ENCODE data around the gene CCDC91. TPM values are rescaled to one million over a fixed set of nuclear protein-coding genes. Genes with fewer than 3 reads are reported as not detected.

Gene CCDC91
- total RNA-seq, 1 donor from 2014 or later = 12.3 TPM

- Mint-ChIP-seq H3K4me1 (ENCODE audit: unreplicated experiment) (peaks cover 3% of the 10 kb centered on the region), H3K4me3 (ENCODE audit: unreplicated experiment) (no peak overlapping the region), H3K36me3 (ENCODE audit: low read depth, unreplicated experiment) (no peaks in the 10 kb centered on the region), H3K27ac (ENCODE audit: unreplicated experiment) (no peak overlapping the region), H3K27me3 (ENCODE audit: unreplicated experiment) (no peaks in the 10 kb centered on the region), H3K9me3 (ENCODE audit: unreplicated experiment) (no peaks in the 10 kb centered on the region)
- no peak for DNase-seq (ENCODE audit: low spot score)
- TF ChIP-seq CTCF (IDR thresholded peaks at IDR 0.05; ENCODE audit: unreplicated experiment) = no peak
Measured at GRCh38 chr12:28218875-28219274, 28.6 kb downstream of the CCDC91 start.

- no peak for TF ChIP-seq CTCF (IDR thresholded peaks at IDR 0.05; ENCODE audit: unreplicated experiment)
- Mint-ChIP-seq H3K4me3 (ENCODE audit: unreplicated experiment) (no peak overlapping the region), H3K36me3 (ENCODE audit: low read depth, unreplicated experiment) (no peaks in the 10 kb centered on the region), H3K27me3 (ENCODE audit: unreplicated experiment) (no peaks in the 10 kb centered on the region), H3K4me1 (ENCODE audit: unreplicated experiment) (peaks cover 3% of the 10 kb centered on the region), H3K9me3 (ENCODE audit: unreplicated experiment) (no peaks in the 10 kb centered on the region), H3K27ac (ENCODE audit: unreplicated experiment) (no peak overlapping the region)
- no peak for DNase-seq (ENCODE audit: low spot score)
Measured at GRCh38 chr12:28219827-28220226, 29.6 kb downstream of the CCDC91 start.

GRCh38 chr12:28222081-28222700, 31.9 kb downstream of the CCDC91 start:
- Mint-ChIP-seq H3K27me3 (ENCODE audit: unreplicated experiment) (no peaks in the 10 kb centered on the region), H3K27ac (ENCODE audit: unreplicated experiment) (no peak overlapping the region), H3K9me3 (ENCODE audit: unreplicated experiment) (no peaks in the 10 kb centered on the region), H3K4me3 (ENCODE audit: unreplicated experiment) (no peak overlapping the region), H3K4me1 (ENCODE audit: unreplicated experiment) (peaks cover 3% of the 10 kb centered on the region), H3K36me3 (ENCODE audit: low read depth, unreplicated experiment) (peaks cover 6% of the 10 kb centered on the region)
- DNase-seq (ENCODE audit: low spot score) = no peak
- TF ChIP-seq CTCF (IDR thresholded peaks at IDR 0.05; ENCODE audit: unreplicated experiment) = no peak

GRCh38 chr12:28223025-28223554, 32.8 kb downstream of the CCDC91 start:
- no peak overlapping the region for H3K27ac Mint-ChIP-seq (ENCODE audit: unreplicated experiment)
- H3K4me3 Mint-ChIP-seq (ENCODE audit: unreplicated experiment) = no peak overlapping the region
- TF ChIP-seq CTCF (IDR thresholded peaks at IDR 0.05; ENCODE audit: unreplicated experiment) = no peak
- H3K36me3 Mint-ChIP-seq (ENCODE audit: low read depth, unreplicated experiment) = peaks cover 6% of the 10 kb centered on the region
- no peak for DNase-seq (ENCODE audit: low spot score)
- H3K4me1 Mint-ChIP-seq (ENCODE audit: unreplicated experiment) = no peaks in the 10 kb centered on the region
- H3K27me3 Mint-ChIP-seq (ENCODE audit: unreplicated experiment) = no peaks in the 10 kb centered on the region
- no peaks in the 10 kb centered on the region for H3K9me3 Mint-ChIP-seq (ENCODE audit: unreplicated experiment)

- DNase-seq (ENCODE audit: low spot score) = no peak
- no peaks in the 10 kb centered on the region for H3K27me3 Mint-ChIP-seq (ENCODE audit: unreplicated experiment)
- H3K4me3 Mint-ChIP-seq (ENCODE audit: unreplicated experiment) = no peak overlapping the region
- no peaks in the 10 kb centered on the region for H3K4me1 Mint-ChIP-seq (ENCODE audit: unreplicated experiment)
- H3K9me3 Mint-ChIP-seq (ENCODE audit: unreplicated experiment) = no peaks in the 10 kb centered on the region
- TF ChIP-seq CTCF (IDR thresholded peaks at IDR 0.05; ENCODE audit: unreplicated experiment) = no peak
- H3K36me3 Mint-ChIP-seq (ENCODE audit: low read depth, unreplicated experiment) = peaks cover 6% of the 10 kb centered on the region
- H3K27ac Mint-ChIP-seq (ENCODE audit: unreplicated experiment) = no peak overlapping the region
Measured at GRCh38 chr12:28223858-28224257, 33.6 kb downstream of the CCDC91 start.

All from endothelial cell (in vitro differentiated cells).